Fibroblast of skin of back (primary cell): ENCODE measurements around the gene KRT2.

ENCODE experiments used
- DNase-seq: peaks from one replicate; pipeline ENCODE4 v3.0.0-alpha.2; 2013

KRT2 gene

DNA sequence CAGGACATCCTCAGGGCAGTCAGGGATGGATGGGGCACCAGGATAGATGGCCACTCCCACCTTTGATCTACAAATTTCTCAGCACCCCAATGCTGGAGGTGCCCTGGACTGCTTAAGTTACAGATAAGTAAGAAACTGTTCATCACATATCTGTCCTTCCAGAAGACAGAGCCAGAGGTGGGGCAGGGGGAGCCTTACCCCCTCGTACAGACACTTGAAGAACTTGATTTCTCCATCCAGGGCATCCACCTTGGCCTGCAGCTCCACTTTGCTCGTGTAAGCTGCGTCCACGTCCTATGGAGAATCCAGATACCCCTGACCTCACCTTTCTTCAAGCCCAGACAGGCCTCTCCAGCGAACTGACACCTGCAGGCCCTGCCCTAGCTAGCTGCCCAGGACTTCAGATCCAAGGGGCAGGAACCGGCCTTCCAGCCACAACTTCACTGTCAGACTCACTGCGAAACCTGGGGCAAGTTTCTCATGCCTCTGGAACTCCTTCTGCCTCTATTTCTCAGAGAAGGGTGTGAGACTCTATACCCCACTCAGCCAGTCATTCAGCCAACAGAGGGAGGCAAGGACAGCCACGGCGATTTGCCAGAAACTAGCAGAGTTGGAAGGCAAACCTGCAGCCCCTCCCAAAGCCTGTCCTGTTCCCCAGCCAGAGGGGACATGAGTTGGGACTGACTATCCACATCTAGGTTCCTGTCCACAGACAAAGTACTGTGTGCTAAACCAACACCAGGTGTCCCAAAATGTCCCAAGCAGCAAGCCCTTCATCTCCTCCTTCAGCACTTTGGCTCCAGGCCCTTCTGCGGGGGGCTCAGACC is 37.4 kb downstream of the KRT2 start:
- DNase-seq: no peak

DNA sequence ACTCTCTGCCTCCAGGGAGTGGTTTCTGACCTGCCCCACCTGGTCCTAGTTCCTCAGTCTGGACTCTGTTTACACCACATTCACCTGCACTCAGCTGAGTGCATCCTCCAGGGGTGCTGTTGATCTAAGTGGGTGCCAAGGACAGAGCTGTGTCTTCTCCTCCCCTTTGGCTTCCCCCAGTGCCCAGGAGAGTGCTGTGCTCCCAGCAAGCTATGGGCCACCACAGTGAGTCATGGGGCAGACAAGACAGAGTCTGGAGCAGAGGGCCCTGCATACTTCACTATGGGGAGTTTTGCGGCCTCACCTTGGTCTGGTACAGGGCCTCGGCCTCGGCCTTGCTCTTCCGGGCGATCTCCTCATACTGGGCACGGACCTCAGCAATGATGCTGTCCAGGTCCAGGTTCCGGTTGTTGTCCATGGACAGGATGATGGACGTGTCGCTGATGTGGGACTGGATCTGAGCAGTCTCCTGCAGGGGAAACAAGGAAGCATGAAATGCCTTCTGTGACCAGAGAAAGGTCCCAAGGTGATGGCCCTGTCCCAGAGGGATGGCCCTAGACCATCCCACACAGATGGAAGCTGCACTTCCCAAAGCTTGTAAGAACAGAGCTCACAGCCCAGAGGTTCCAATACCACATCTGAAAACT is 38.5 kb downstream of the KRT2 start:
- DNase-seq: no peak

DNA sequence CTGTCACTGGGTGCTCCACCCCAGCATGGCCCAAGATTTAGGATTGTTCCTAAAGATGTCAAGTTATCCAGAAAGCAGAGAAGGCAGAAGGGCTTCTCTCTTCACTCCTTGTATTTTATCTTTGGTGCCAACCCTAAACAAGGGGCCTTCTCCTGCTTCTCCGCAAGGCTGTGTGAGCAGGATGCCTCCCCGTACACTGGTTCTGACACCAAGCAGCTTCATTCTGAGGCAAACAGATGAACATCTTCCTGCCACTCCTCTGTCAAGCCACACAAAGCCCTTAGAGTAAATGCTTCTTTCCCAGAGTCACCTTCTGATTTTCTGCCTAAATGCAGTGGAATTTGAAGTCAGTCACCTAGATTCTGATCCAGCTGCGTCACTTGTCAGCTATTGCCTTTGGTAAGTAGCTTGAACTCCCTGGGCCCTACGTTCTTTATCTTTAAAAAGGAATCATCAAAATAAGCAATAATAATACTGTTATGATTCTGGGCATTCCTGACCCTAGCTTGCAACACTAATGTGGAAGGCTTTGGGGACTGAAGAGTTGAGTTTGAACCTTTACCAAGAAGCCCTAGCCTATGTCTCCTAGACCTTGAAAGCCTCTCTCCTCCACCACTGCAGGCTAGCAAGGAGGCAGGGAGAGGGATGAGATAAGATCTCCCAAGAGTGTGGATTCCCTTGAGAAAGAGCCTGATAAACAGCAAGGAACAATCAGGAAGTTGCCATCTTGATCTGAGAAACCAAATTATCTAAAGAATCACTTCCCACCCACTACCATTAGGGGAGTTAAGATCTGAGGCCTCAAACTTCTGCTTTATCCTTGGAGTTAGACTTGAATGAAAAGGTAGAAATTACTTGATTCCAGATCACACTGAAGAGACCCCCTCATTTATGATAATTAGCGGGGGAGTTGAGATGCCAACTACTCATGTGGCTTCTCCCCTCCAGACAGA is 39.3 kb downstream of the KRT2 start:
- no peak for DNase-seq

DNA sequence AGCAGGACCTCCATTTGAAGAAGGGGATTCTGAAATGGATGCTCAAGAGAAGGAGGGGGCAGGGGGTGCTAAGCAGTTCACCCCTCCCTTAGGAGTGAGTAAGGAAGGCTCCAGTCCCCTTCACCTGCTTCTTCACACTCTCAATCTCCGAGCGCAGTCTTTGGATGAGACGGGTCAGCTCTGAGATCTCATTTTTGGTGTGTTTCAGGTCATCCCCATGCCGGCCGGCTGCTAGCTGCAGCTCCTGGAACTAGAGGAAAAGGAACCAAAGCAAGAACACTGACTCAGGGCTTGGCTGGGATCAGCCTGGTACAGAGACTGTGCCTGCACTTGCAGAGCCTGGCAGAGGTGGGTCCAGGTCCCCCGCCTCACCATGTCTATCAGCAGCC is 40.9 kb downstream of the KRT2 start:
- no peak for DNase-seq

DNA sequence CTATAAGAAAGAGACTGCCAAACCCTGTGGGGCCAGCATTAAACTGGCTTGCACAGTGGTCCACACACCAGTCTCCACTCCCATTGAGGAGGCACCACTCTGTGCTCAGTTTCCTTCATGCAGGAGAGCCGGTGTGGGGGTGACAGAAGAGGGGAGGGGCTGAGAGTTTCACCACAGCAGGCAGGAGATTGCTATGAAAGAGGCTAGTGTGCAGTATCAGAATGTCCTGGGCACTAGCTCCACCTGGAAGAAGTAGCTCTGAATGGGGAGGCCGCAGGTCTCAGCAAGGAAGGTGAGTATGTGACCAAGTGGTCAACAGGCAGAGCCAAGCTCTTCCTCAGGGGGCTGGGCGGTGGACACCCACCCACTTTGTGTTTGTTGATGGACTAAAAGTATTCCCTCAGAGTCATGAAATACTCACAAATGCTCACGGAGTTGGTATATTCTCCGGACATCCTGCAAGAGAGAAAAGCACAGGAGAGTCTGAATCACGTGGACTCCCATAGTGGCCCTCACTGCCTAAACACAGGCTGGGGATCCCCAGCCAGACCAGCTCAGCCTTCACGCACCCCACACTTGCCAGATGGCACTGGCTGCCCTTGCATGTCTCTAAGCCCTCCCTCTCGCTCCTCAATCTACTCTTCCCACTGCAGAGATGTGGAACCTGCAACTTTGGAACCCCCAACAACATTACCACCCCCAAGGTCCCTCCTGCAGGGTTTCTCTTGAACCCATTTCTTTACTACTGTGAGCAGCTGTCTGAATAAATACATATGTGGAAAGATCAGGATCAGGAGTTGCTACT is 43.0 kb downstream of the KRT2 start:
- no peak for DNase-seq

DNA sequence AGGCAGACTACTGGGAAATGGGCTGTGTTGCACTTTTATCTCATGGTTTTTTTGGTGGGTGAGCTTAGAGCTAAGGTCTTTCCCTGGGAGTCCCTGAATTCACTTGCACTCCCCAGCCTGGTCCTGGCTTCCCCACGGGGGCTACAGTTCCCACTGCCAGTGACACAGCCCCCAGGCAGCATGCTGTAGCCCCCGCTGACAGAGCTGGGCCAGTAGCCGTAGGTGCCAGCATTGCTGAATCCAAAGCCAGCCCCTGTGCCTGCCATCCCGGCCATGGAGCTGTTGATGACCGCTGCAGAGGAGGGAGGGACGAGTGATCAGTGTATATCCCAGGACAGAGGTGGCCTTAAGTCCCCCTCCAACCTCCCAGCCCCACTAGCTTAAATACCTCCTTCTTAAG is 43.9 kb downstream of the KRT2 start:
- no peak for DNase-seq

DNA sequence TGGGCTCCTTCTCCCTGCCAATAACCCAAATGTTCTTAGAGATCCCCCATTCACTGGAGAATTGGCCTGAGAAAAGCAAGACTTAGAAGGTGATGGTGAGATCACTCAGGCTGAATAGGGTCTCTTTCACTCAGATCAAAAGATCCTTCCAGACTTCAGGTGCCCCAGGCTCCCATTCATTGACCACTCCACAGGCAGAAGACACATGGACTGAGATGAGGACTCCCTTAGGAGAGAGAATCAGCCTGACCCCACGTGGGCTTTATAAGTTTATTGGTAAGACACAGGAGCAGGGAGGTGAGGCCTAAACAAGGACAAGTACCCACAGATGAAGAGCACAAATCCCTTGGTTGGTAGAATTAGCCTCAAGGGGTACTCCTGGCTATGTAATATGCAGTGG is 44.7 kb downstream of the KRT2 start:
- DNase-seq: no peak

DNA sequence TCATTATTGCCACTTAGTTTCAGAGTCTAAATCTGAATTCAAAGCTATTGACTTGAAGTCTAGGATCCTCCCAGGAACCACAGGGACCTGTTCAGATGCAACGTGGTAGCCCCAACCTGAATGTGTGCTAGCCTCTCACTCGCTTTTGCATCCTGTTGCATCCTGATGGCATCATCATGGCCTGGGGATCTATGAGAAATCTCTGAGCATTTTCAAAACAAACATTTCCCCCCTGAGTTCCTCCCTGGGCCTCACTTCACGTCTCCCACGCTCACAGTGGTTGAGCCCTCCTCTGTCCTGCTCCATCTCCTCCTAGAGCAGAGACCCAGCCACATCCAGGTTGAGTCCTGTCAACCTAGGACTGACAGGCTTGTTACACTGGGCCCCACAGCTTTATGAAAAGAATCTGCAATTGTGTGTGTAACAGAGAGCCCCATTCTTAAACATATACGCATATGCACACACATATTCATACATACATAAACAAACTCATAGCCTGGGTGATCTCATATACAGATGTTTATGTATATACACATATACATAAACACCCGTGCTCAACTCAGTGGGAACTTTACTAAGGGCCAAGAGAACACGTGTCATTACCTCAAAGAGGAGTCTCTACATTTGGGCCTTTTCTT is 45.3 kb downstream of the KRT2 start:
- DNase-seq: no peak

DNA sequence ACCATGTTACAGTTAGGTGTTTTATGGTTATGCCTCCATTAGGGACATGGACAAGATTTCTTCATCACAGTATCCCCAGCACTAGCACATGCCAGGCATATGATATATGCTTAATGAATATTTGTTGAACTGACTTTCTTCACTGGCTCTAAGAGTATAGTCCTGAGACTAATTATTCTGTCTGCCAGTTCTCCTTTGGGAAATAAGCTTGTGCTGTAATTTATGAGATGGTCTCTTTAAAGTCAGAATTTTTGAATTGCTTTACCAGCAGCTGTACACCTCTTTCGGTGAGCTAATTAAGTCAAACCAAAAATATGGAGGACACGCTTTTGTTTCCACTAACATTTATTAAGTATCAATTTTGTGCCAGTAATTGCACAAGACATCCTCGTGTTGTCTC is 45.9 kb downstream of the KRT2 start:
- no peak for DNase-seq

DNA sequence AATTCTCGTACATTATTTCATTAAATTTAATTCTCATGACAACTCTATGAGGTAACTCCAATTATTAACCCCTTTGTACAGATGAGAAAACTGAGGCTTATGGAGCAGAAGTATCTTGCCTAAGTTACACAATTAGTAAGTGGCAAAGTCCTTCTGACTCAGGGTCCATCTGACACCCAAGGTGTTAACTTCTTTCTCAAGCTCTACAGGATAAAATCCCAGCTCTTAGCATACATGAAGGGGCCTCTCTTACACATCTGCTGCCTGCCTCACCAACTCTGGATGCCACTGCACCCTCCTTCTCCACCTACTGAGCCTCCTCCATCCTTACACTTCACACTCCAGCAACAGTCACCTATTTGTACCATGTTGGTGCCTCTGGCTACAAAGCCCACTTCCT is 46.5 kb downstream of the KRT2 start:
- DNase-seq: no peak

DNA sequence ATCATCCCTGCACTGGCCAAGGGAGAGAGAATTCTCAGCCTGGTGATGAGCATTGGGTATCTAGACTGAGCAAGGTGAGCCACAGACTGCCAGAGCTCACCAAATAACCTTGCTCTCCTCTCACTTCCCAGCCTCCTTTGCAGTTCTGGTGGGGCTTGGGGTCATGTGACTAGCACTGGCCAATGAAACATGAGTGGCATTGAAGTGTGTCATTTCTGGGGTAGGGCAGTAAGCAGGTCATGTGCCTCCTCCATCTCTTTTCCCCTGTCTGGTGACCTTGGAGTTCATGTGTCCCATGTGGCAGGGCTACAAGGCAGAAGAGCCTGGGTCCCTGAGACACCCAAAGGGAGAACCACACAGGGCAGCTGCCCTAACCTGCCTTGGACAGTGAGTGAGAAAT is 47.2 kb downstream of the KRT2 start:
- DNase-seq: no peak

DNA sequence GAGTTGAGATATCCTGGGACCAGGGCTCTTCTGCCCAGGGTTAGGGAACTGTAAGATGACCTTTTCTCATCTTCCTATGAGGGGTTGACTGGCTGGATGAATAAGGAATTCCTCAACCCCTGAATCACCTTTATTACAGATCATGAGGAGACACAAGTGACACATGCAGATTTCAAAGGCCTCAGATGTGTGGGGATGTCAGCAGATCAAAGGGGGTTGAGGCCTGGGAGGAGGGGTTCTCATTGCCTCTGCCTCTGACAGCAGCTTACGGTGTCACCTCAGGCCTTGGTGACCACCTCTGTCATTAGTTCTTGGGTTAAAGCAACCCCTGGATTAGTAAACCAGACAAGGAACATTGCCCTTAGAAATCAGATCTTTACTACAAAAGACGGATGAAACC is 48.7 kb downstream of the KRT2 start:
- no peak for DNase-seq

DNA sequence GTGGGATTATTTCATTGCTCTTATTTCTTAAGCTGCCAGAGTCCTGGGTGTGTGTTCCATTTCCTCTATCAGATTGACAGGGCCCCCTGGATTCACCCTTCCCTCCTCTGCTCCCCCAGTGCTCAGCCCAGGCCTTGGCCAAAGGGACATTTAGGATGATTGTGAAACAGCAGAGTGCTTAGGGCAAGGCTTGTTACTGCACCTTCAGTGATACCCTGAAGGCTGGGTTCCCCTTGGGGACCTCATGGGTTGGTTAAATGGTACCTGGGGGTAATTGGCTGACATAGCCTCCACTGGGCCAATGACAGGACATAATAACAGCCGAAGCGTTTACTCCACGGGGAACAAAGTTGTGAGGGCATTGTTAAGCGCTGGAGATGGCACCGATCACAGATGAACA is 49.5 kb downstream of the KRT2 start:
- no peak for DNase-seq

DNA sequence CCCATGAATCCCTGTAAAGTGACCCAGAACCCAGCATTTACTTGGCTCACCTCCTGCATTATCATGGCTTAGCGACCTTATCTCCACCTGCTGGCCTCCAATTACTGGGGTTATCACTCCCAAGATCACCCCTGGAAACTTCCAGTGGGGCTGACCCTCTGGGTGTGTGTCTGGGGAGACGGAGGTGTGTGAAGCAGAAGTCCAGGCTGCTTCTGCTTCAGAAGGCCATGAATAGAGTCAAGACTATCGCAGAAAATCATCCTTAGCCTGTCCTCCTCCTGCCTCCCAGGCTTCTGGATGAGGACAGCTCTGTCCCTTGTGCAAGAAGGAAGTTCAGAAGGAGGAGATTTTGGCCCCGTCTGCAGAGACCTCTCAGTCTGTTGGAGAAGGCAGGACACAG is 50.3 kb downstream of the KRT2 start:
- no peak for DNase-seq

DNA sequence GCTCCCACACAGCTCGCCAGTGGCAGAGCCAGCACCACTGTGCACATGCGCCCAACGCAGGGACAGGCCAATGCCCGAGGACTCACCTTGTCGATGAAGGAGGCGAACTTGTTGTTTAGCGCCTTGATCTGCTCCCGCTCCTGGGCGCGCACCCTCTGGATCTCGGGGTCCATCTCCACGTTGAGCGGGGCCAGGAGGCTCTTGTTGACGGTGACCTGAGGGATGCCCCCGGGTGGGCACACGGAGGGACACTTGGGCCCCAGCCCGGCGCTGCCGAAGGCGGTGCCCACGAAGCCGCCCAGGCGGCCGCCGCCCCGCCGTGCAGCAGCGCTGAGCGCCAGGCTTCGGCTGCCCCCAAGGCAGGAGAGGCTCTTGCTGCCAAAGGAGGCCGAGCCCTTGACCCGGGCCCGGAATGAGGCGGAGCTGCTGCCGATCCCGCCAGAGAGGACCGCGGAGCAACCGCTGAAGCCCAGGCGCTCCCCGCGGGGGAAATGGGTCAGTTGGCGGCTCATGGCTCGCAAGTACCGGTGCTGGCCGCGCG is 51.0 kb downstream of the KRT2 start, which contains the start of gene KRT72:
Gene KRT72 (minus strand): TSS at position 523 of the 541 bp plus-strand sequence. CDS start 11 bp downstream, at position 512.
- no peak for DNase-seq

DNA sequence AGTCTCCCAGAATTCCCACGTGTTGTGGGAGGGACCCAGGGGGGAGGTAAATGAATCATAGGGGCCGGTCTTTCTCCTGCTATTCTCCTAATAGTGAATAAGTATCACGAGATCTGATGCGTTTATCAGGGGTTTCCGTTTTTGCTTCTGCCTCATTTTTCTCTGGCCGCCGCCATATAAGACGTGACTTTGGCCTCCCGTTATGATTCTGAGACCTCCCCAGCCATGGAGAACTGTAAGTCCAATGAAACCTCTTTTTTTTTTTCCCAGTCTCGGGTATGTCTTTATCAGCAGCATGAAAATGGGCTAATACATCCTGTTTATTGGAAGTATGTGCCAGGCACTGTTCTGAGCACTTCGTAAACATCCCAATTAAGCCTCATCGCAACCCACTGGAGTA is 51.5 kb downstream of the KRT2 start:
- no peak for DNase-seq

DNA sequence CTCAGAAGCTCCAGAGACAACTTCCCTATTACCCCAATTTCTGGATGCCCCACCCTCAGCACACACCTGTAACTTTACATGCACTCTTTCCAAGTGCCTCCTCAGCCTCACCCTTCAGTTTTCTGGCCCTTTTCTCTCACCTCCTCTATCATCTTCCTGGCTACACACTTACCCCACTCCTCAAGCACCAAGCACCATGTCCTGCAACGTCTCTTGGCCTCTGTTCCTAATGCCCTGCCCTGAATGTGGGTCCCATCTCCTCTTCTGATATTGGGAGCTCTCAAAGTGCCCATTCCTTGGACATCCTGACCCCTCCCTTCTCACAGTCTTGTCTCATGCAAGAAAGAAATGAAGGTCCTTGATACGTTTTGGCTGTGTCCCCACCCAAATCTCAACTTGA is 51.9 kb downstream of the KRT2 start:
- DNase-seq: no peak

DNA sequence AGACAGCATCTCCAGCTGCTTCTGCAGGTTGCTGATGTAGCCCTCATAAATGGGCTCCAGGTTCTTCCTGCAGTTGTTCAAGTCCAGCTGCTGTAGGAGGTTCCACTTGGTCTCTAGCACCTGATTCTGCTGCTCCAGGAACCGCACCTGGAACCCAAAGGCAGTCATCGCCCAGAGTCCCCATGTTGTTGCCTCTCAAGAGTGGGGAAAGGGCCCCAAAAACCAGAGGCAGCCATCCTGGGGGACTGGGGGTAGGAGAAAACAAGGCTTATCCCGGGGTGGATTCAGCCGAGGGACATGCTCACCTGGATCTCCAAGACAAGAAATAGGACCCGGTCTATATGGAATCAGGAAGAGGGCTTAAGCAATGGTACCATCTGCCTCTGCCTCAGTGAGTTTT is 53.0 kb downstream of the KRT2 start:
- no peak for DNase-seq
